PC-3 (cell line): ENCODE results near the gene UBE3A. TPM values are rescaled to one million over a fixed set of nuclear protein-coding genes. Genes with fewer than 3 reads are reported as not detected.

Source experiments
- ATAC-seq: fragments of 200-7000 bp; cut with Tn5 transposase; 2 replicates; pipeline ENCODE4 v1.9.1; 2020; ENCODE audit warnings: mild to moderate bottlenecking, moderate library complexity
- BruUV-seq: library from RNA; stranded (reverse); fragments of 400-500 nt; replicated peaks from 2 replicates; lab custom pipeline; 2021; lab: Mats Ljungman, UMichigan
- CTCF ChIA-PET: fragments of 300-600 bp; sonication (Branson Sonifier 250); formaldehyde crosslinking; loops from one replicate; lab custom pipeline; 2022; ENCODE audit warnings: antibody characterized with exemption; lab: Charles Lee
- POLR2A ChIA-PET: fragments of 300-600 bp; sonication (Branson Sonifier 250); formaldehyde crosslinking; loops from one replicate; lab custom pipeline; 2022; ENCODE audit warnings: antibody characterized with exemption; ENCODE audit not compliant: unreplicated experiment; lab: Charles Lee
- DNase-seq: peaks from one replicate; pipeline ENCODE4 v3.0.0-alpha.2; 2015
- H2AFZ ChIP-seq: fragments of 300-600 bp; sonication (generic); 2 replicates; pipeline ENCODE4 v1.6.0; 2016; ENCODE audit warnings: antibody characterized with exemption, low read length
- H3F3A ChIP-seq: fragments of 300-600 bp; sonication (generic); one replicate; pipeline ENCODE4 v1.6.0; 2017; ENCODE audit warnings: antibody characterized with exemption, low read length, control low read depth, mild to moderate bottlenecking; ENCODE audit not compliant: unreplicated experiment
- H3K27ac ChIP-seq: fragments of 300-600 bp; sonication (generic); 2 replicates; pipeline ENCODE4 v1.5.1; 2016; ENCODE audit warnings: mild to moderate bottlenecking, low read length
- H3K27me3 ChIP-seq: fragments of 300-600 bp; sonication (generic); 2 replicates; pipeline ENCODE4 v1.6.1; 2016; ENCODE audit warnings: low read length, mixed read lengths
- H3K36me3 ChIP-seq: fragments of 300-600 bp; sonication (generic); 2 replicates; pipeline ENCODE4 v1.6.1; 2016; ENCODE audit warnings: low read depth, mixed run types, low read length, mixed read lengths
- H3K4me1 ChIP-seq: fragments of 300-600 bp; sonication (generic); 2 replicates; pipeline ENCODE4 v1.5.1; 2016; ENCODE audit warnings: low read length; ENCODE audit not compliant: insufficient read depth
- H3K4me2 ChIP-seq: fragments of 300-600 bp; sonication (generic); 2 replicates; pipeline ENCODE4 v1.6.0; 2016; ENCODE audit warnings: low read length
- H3K4me3 ChIP-seq: fragments of 300-600 bp; sonication (generic); 2 replicates; pipeline ENCODE4 v1.5.1; 2016; ENCODE audit warnings: mild to moderate bottlenecking, low read length, mixed read lengths
- H3K79me2 ChIP-seq: fragments of 300-600 bp; sonication (generic); 2 replicates; pipeline ENCODE4 v1.6.1; 2017; ENCODE audit warnings: low read length, mixed read lengths
- H3K9ac ChIP-seq: fragments of 300-600 bp; sonication (generic); 2 replicates; pipeline ENCODE4 v1.6.0; 2016; ENCODE audit warnings: mild to moderate bottlenecking, low read length
- H3K9me2 ChIP-seq: fragments of 300-600 bp; sonication (generic); replicated peaks from 2 replicates; pipeline ENCODE4 v1.6.1; 2016; ENCODE audit warnings: mixed run types, low read length, mixed read lengths
- H3K9me3 ChIP-seq: fragments of 300-600 bp; sonication (generic); 2 replicates; pipeline ENCODE4 v1.6.1; 2016; ENCODE audit warnings: low read length, mixed read lengths
- H4K20me1 ChIP-seq: fragments of 300-600 bp; sonication (generic); 2 replicates; pipeline ENCODE4 v1.6.1; 2016; ENCODE audit warnings: low read length, mixed read lengths
- CTCF ChIP-seq: fragments of 300-600 bp; sonication (generic); conservative IDR thresholded peaks from 2 replicates; pipeline ENCODE4 v1.5.1; 2017; ENCODE audit warnings: antibody characterized with exemption, low read depth, mild to moderate bottlenecking, low read length
- EZH2 ChIP-seq: fragments of 300-600 bp; sonication (generic); IDR thresholded peaks from one replicate; pipeline ENCODE4 v1.6.1; 2017; ENCODE audit warnings: antibody characterized with exemption, mild to moderate bottlenecking, low read length; ENCODE audit not compliant: unreplicated experiment
- EZH2phosphoT487 ChIP-seq: fragments of 300-600 bp; sonication (generic); IDR thresholded peaks from 2 replicates; pipeline ENCODE4 v1.6.1; 2018; ENCODE audit warnings: mild to moderate bottlenecking, antibody characterized with exemption, low read length, borderline replicate concordance
- intact Hi-C: fragments of 100-400 bp; cut with micrococcal nuclease; formaldehyde crosslinking; loops from 2 replicates; pipeline ENCODE4 v1.9.0; 2023
- total RNA-seq: library from RNA; depleted of rRNA; stranded (reverse); fragments of >200 nt; gene quantifications from 2 replicates; pipeline ENCODE4 v1.2.3, GENCODE V29; 2014

The UBE3A gene
- total RNA-seq, 1 experiment from 2014 or later = 59.5 TPM

- TF ChIP-seq EZH2phosphoT487 (no peak), CTCF (no peak), EZH2 (no peak)
- Histone ChIP-seq H3K9me3 (no peaks in the 10 kb centered on the region), H3F3A (peaks cover 2% of the 10 kb centered on the region), H3K9me2 (no peaks in the 10 kb centered on the region), H3K27ac (no peak overlapping the region), H3K4me1 (peaks cover 26% of the 10 kb centered on the region), H4K20me1 (peaks cover 69% of the 10 kb centered on the region), H3K79me2 (peaks cover 82% of the 10 kb centered on the region), H2AFZ (no peak overlapping the region), H3K9ac (no peak overlapping the region), H3K36me3 (peaks cover 8% of the 10 kb centered on the region; the same call in 1 of the 2 replicates), H3K4me3 (peak overlapping the region; percentile 91), H3K27me3 (no peaks in the 10 kb centered on the region), H3K4me2 (peak overlapping the region; percentile 94)
- intact Hi-C loops = loop anchor here (1.0 to 5.0 kb wide), 4 partner anchors 43 to 108 kb away; no protein-coding TSS in a partner anchor
- DNase-seq (no peak), ATAC-seq (no peak)
- CTCF ChIA-PET = no interaction called here
- BruUV-seq = no TSS peak
- POLR2A ChIA-PET = no interaction called here
Observed at GRCh38 chr15:25435474-25436243, 3.2 kb downstream of the UBE3A start.

DNA sequence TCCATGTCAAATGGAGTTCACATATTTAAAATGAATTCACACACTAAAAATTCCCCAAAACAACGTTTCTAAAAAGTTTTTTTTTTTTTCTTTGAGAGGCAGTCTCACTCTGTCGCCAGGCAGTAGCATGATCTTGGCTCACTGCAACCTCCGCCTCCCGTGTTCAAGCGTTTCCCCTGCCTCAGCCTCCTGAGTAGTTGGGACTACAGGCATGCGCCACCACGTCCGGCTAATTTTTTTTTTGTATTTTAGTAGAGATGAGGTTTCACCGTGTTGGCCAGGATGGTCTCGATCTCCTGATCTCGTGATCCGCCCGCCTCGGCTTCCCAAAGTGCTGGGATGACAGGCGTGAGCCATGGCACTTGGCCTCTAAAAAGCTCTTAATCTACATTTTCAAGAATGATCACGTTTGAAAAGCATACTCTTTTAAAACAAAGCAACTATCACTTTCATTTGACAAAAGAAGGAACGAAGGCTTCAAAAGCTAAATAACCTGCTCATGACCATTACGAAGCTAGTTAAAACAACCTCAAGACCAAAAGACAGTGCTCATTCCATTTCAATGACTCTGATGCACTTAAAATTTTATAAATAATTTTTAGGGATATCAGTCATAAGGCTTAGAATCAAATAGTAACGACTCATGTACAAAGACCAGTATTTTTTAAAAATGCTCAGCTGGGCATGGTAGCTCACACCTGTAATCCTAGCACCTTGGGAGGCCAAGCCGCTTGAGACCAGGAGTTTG lies 5.5 kb downstream of the UBE3A start:
- Histone ChIP-seq H3K79me2 (peaks cover 97% of the 10 kb centered on the region), H3K4me3 (no peak overlapping the region), H3K27me3 (no peaks in the 10 kb centered on the region), H3F3A (no peaks in the 10 kb centered on the region), H3K36me3 (peaks cover 8% of the 10 kb centered on the region; the same call in 1 of the 2 replicates), H3K9ac (no peak overlapping the region), H2AFZ (no peak overlapping the region), H3K27ac (no peak overlapping the region), H3K9me3 (no peaks in the 10 kb centered on the region), H3K4me1 (peaks cover 20% of the 10 kb centered on the region), H3K9me2 (no peaks in the 10 kb centered on the region), H3K4me2 (no peak overlapping the region), H4K20me1 (peaks cover 84% of the 10 kb centered on the region)
- DNase-seq (peak; percentile 27), ATAC-seq (no peak)
- POLR2A ChIA-PET = no interaction called here
- no peak for TF ChIP-seq EZH2
- no peak for TF ChIP-seq CTCF
- no peak for TF ChIP-seq EZH2phosphoT487
- intact Hi-C loops = no loop called here
- CTCF ChIA-PET = no interaction called here
- no TSS peak for BruUV-seq
